WTC11 (cell line): ENCODE results near the gene SAMD4A.

Experiments
- ESRRA ChIP-seq: sonication (generic); formaldehyde crosslinking; IDR thresholded peaks from 2 replicates; pipeline ENCODE4 v1.8.1; 2022; ENCODE audit warnings: mild to moderate bottlenecking, missing genetic modification reagents, borderline replicate concordance
- JUN ChIP-seq: sonication (generic); formaldehyde crosslinking; IDR thresholded peaks from 2 replicates; pipeline ENCODE4 v1.8.0; 2023; ENCODE audit warnings: mild to moderate bottlenecking, missing genetic modification reagents
- KAT7 ChIP-seq: sonication (generic); formaldehyde crosslinking; IDR thresholded peaks from 2 replicates; pipeline ENCODE4 v1.8.1; 2023; ENCODE audit warnings: missing genetic modification reagents, mild to moderate bottlenecking, borderline replicate concordance
- SMAD4 ChIP-seq: sonication (generic); formaldehyde crosslinking; IDR thresholded peaks from 2 replicates; pipeline ENCODE4 v1.8.0; 2022; ENCODE audit warnings: mild to moderate bottlenecking, missing genetic modification reagents
- TF ChIP-seq, protein P1 (sequence below): fragments of 200-600 bp; IDR thresholded peaks from 2 replicates; pipeline ENCODE4 v1.8.0; 2022; ENCODE audit warnings: antibody characterized with exemption

DNA sequence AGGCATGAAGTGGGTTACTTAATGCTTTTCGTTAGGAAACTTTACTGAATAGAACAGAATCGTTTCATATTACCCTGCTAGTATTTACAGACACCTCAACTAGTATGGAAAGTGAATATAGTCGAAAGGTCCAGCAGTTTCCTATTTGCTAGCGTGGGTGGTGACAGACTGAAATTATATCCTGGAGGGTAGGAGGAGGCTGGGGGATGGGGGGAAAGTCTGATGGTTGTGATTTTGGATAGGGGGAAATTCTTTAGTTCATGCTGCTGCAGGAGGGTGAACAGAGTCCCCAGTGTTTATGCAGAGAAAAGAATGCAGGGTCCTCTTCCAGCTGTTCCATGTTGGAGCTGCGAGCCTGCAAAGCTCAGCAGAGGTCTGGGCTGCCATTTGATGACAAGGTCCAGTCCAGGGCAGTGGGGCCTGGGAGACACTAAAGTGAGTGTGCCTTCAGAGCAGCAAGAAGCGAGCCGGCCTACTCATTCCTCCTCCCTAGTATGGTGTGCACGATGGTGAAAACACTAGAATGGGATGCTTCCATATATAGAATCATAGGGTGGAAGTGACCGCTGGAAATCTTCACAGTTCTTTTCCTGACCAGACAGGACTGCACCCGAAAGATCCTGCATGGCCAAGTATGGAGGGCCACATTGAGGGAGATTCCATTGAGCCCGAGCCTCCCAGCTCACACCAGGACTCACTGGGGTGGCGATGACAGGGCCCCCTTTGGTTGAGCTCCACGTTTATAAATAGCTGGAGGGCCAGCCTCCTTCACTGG is 2.1 kb downstream of the SAMD4A start:
- TF ChIP-seq, protein P1, sequence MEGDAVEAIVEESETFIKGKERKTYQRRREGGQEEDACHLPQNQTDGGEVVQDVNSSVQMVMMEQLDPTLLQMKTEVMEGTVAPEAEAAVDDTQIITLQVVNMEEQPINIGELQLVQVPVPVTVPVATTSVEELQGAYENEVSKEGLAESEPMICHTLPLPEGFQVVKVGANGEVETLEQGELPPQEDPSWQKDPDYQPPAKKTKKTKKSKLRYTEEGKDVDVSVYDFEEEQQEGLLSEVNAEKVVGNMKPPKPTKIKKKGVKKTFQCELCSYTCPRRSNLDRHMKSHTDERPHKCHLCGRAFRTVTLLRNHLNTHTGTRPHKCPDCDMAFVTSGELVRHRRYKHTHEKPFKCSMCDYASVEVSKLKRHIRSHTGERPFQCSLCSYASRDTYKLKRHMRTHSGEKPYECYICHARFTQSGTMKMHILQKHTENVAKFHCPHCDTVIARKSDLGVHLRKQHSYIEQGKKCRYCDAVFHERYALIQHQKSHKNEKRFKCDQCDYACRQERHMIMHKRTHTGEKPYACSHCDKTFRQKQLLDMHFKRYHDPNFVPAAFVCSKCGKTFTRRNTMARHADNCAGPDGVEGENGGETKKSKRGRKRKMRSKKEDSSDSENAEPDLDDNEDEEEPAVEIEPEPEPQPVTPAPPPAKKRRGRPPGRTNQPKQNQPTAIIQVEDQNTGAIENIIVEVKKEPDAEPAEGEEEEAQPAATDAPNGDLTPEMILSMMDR = no peak
- TF ChIP-seq ESRRA (CRISPR knock-in tag) = no peak
- TF ChIP-seq SMAD4 (CRISPR knock-in tag) = no peak
- TF ChIP-seq KAT7 (CRISPR knock-in tag) = no peak
- no peak for TF ChIP-seq JUN (CRISPR knock-in tag)
